A549 (cell line): ENCODE measurements around the gene NFE2L3. TPM values are rescaled to one million over a fixed set of nuclear protein-coding genes. Genes with fewer than 3 reads are reported as not detected.

Experiments
- ATAC-seq, 2 experiments: fragments of 200-7000 bp in 1 of 2; fragments of >200 bp in 1 of 2; cut with Nextera tagmentation in 1 of 2; cut with Tn5 transposase in 1 of 2; 3 replicates each; pipeline versions ENCODE4 v1.8.0 to v1.9.1; 2018 to 2020; ENCODE audit warnings: mild to moderate bottlenecking in 1 of 2, moderate library complexity in 1 of 2
- CTCF ChIA-PET: fragments of 300-600 bp; sonication (Branson Sonifier 250); formaldehyde crosslinking; extraction: SDS; loops from one replicate; lab custom pipeline; 2021; ENCODE audit warnings: antibody characterized with exemption, inconsistent platforms; lab: Yijun Ruan, JAX
- POLR2A ChIA-PET: fragments of 350-600 bp; formaldehyde crosslinking; extraction: SDS; loops from one replicate; lab custom pipeline; 2021; ENCODE audit warnings: antibody characterized with exemption, inconsistent platforms; lab: Yijun Ruan, JAX
- DNase-seq, 2 experiments: peaks; one replicate each; pipeline versions ENCODE4 v3.0.0 to v3.0.0-alpha.2; 2011 to 2016; ENCODE audit warnings: low read depth in 1 of 2, low spot score in 1 of 2
- FAIRE-seq: peaks from 2 replicates; lab custom pipeline; 2011; peaks lifted over from hg19 to GRCh38; lab: Jason Lieb, UNC
- H3K27ac ChIP-seq, 2 experiments: fragments of >200 bp; sonication (Bioruptor Twin); formaldehyde crosslinking; 3 replicates each; pipeline ENCODE4 v1.5.1; 2016 to 2017
- H3K4me1 ChIP-seq: fragments of >200 bp; sonication (Bioruptor Twin); formaldehyde crosslinking; 3 replicates; pipeline ENCODE4 v1.6.1; 2016
- H3K4me2 ChIP-seq: fragments of >200 bp; sonication (Bioruptor Twin); formaldehyde crosslinking; 3 replicates; pipeline ENCODE4 v1.6.1; 2016
- H3K4me3 ChIP-seq: fragments of >200 bp; sonication (Bioruptor Twin); formaldehyde crosslinking; 3 replicates; pipeline ENCODE4 v1.5.1; 2016
- H3K9me3 ChIP-seq: fragments of >200 bp; sonication (Bioruptor Twin); formaldehyde crosslinking; 3 replicates; pipeline ENCODE4 v1.6.1; 2016
- CEBPB ChIP-seq, 2 experiments: fragments of >200 bp in 1 of 2; sonication (Bioruptor Twin) in 1 of 2; formaldehyde crosslinking in 1 of 2; IDR thresholded peaks; 2 replicates each; pipeline ENCODE4 v1.6.1; 2012 to 2016
- E2F6 ChIP-seq: IDR thresholded peaks from 2 replicates; pipeline ENCODE4 v1.6.1; 2012; ENCODE audit warnings: low read depth, borderline replicate concordance
- EHMT2 ChIP-seq: fragments of 200-600 bp; sonication (generic); IDR thresholded peaks from 2 replicates; pipeline ENCODE4 v1.6.1; 2016; ENCODE audit warnings: antibody characterized with exemption, low read depth, mild to moderate bottlenecking, moderate library complexity
- ELK1 ChIP-seq: fragments of 150-350 bp; IDR thresholded peaks from 2 replicates; pipeline ENCODE4 v1.6.1; 2014; ENCODE audit warnings: low read depth, mild to moderate bottlenecking, low read length
- FOSB ChIP-seq: fragments of 250-450 bp; sonication (Bioruptor Pico); IDR thresholded peaks from 2 replicates; pipeline ENCODE4 v1.5.0; 2020; ENCODE audit warnings: mild to moderate bottlenecking, moderate library complexity
- GATA3 ChIP-seq: IDR thresholded peaks from 2 replicates; pipeline ENCODE4 v1.6.1; 2012; ENCODE audit warnings: borderline replicate concordance
- HMGXB4 ChIP-seq: fragments of 250-450 bp; sonication (Bioruptor Pico); IDR thresholded peaks from 2 replicates; pipeline ENCODE4 v1.5.0; 2021; ENCODE audit warnings: mild to moderate bottlenecking, moderate library complexity, borderline replicate concordance
- HOXA7 ChIP-seq: fragments of 250-450 bp; sonication (Bioruptor Pico); IDR thresholded peaks from 2 replicates; pipeline ENCODE4 v1.5.0; 2020; ENCODE audit warnings: mild to moderate bottlenecking, moderate library complexity
- HOXB13 ChIP-seq: fragments of 250-450 bp; sonication (Bioruptor Pico); IDR thresholded peaks from 2 replicates; pipeline ENCODE4 v1.5.0; 2020; ENCODE audit warnings: low read depth, mild to moderate bottlenecking, moderate library complexity
- JUN ChIP-seq, 2 experiments: fragments of >200 bp; sonication (Bioruptor Twin); formaldehyde crosslinking; IDR thresholded peaks; 2 replicates in 1 of 2; 3 replicates in 1 of 2; pipeline ENCODE4 v1.6.1; 2016 to 2017
- KDM5A ChIP-seq: fragments of 200-600 bp; sonication (generic); IDR thresholded peaks from 2 replicates; pipeline ENCODE4 v1.6.1; 2016; ENCODE audit warnings: antibody characterized with exemption, mild to moderate bottlenecking
- MAFK ChIP-seq: fragments of 450-650 bp; IDR thresholded peaks from 2 replicates; pipeline ENCODE4 v1.6.1; 2014; ENCODE audit not compliant: partially characterized antibody
- MAX ChIP-seq: IDR thresholded peaks from 2 replicates; pipeline ENCODE4 v1.6.1; 2012
- NFE2L2 ChIP-seq: fragments of 150-350 bp; conservative IDR thresholded peaks from 2 replicates; pipeline ENCODE4 v1.6.1; 2014; ENCODE audit warnings: low read length
- NPAS2 ChIP-seq: fragments of 250-450 bp; sonication (Bioruptor Pico); IDR thresholded peaks from 2 replicates; pipeline ENCODE4 v1.8.0; 2022; ENCODE audit warnings: mild to moderate bottlenecking, moderate library complexity, borderline replicate concordance
- NR3C1 ChIP-seq: fragments of >200 bp; sonication (Bioruptor Twin); formaldehyde crosslinking; IDR thresholded peaks from 3 replicates; pipeline ENCODE4 v1.6.1; 2017
- PBX3 ChIP-seq: IDR thresholded peaks from 2 replicates; pipeline ENCODE4 v1.6.1; 2012
- RAD21 ChIP-seq, 2 experiments: fragments of >200 bp in 1 of 2; sonication (Bioruptor Twin) in 1 of 2; formaldehyde crosslinking in 1 of 2; IDR thresholded peaks in 1 of 2; conservative IDR thresholded peaks in 1 of 2; 2 replicates in 1 of 2; 3 replicates in 1 of 2; pipeline ENCODE4 v1.6.1; 2012 to 2018; ENCODE audit warnings: inconsistent platforms in 1 of 2
- RARB ChIP-seq: fragments of 250-450 bp; sonication (Bioruptor Pico); IDR thresholded peaks from 2 replicates; pipeline ENCODE4 v1.8.0; 2021; ENCODE audit warnings: mild to moderate bottlenecking, moderate library complexity
- TP53 ChIP-seq: fragments of 250-450 bp; sonication (Bioruptor Pico); IDR thresholded peaks from 2 replicates; pipeline ENCODE4 v1.5.0; 2021; ENCODE audit warnings: mild to moderate bottlenecking, moderate library complexity
- USF2 ChIP-seq: fragments of 450-650 bp; IDR thresholded peaks from 2 replicates; pipeline ENCODE4 v1.6.1; 2014; ENCODE audit warnings: antibody characterized with exemption
- ZFP36 ChIP-seq: fragments of 450-650 bp; IDR thresholded peaks from 2 replicates; pipeline ENCODE4 v1.6.1; 2014; ENCODE audit warnings: borderline replicate concordance; ENCODE audit not compliant: partially characterized antibody
- WGBS: methylation state at CpG from one replicate; pipeline ENCODE4 v1.1.6; 2017; ENCODE audit errors: missing lambda C conversion rate; 5-methylcytosine and 5-hydroxymethylcytosine counted together
- polyA plus RNA-seq, 4 experiments: library from polyadenylated mRNA; depleted of rRNA in 3 of 4; stranded (reverse); fragments of >200 nt; fragmentation: RNase III in 1 of 4; extraction: RNeasy Plus Mini Kit Qiagen cat#74134 plus additional on column Dnase treatment in 1 of 4; gene quantifications; 2 replicates in 3 of 4; 3 replicates in 1 of 4; pipeline ENCODE4 v1.2.3, GENCODE V29; 2011 to 2017

The NFE2L3 gene
- polyA plus RNA-seq, 2 of the 4 experiments (the other 2 are of a cell fraction), result 4.9 to 11.4 TPM

- Histone ChIP-seq H3K4me3 (no peak overlapping the region), H3K4me1 (peaks cover 59% of the 10 kb centered on the region), H3K27ac (peak overlapping the region; percentile 34 to 59; a peak in 4 of 6 replicates), H3K9me3 (no peaks in the 10 kb centered on the region), H3K4me2 (no peak overlapping the region)
- TF ChIP-seq RAD21 (conservative IDR thresholded peaks at IDR 0.05 in 1 of 2, IDR thresholded peaks at IDR 0.05 in 1 of 2) (no peak), ELK1 (no peak), HOXB13 (CRISPR knock-in tag) (no peak), ZFP36 (no peak), GATA3 (peak; percentile 25; the same call in 1 of the 2 replicates), JUN (IDR thresholded peaks at IDR 0.05) (peak in 1 of 2 experiments; percentile 38; a peak in 1 of 5 replicates), CEBPB (IDR thresholded peaks at IDR 0.05) (0 out of 4 replicates have a peak, but pooled peaks of 1 of the 2 experiments have one; percentile 27)
- ATAC-seq (peak in 1 of 2 experiments; percentile 10; a peak in 3 of 6 replicates), DNase-seq (no peak), FAIRE-seq (no peak)
- WGBS, result 67% methylated on average over 8 of the region's 8 CpGs
- ChIA-PET POLR2A (interaction anchor here (0.7 to 1.6 kb wide), 3 partner anchors 9 to 31 kb away, joined by 4 to 6 read pairs (median 6); partner anchors contain the start of gene NFE2L3), CTCF (interaction anchor here (1.4 to 5.4 kb wide), 3 partner anchors 16 to 92 kb away, joined by 3 to 39 read pairs (median 5); no protein-coding TSS in a partner anchor)
Measured at GRCh38 chr7:26182706-26183105, 30.7 kb downstream of the NFE2L3 start.

- FAIRE-seq, result no peak
- DNase-seq, result no peak
- peak in 1 of 2 experiments; percentile 1; a peak in 1 of 6 replicates for ATAC-seq
- WGBS, result 32% methylated on average over 4 of the region's 4 CpGs
- Histone ChIP-seq H3K9me3 (no peaks in the 10 kb centered on the region), H3K4me2 (peak overlapping the region; percentile 33), H3K4me3 (no peak overlapping the region), H3K4me1 (peaks cover 69% of the 10 kb centered on the region), H3K27ac (peak overlapping the region; percentile 34 to 59; a peak in 5 of 6 replicates)
- ChIA-PET POLR2A (interaction anchor here (0.7 to 1.6 kb wide), 3 partner anchors 8 to 32 kb away, joined by 4 to 6 read pairs (median 6); partner anchors contain the start of gene NFE2L3), CTCF (interaction anchor here (1.4 to 5.4 kb wide), 3 partner anchors 15 to 93 kb away, joined by 3 to 39 read pairs (median 5); no protein-coding TSS in a partner anchor)
- TF ChIP-seq TP53 (CRISPR knock-in tag) (no peak), USF2 (no peak), NFE2L2 (peak; percentile 51), ELK1 (no peak), NPAS2 (CRISPR knock-in tag) (no peak), HOXA7 (CRISPR knock-in tag) (no peak), EHMT2 (no peak), NR3C1 (no peak), CEBPB (IDR thresholded peaks at IDR 0.05) (no peak), FOSB (no peak), HMGXB4 (CRISPR knock-in tag) (no peak), E2F6 (no peak), PBX3 (no peak), MAFK (peak; percentile 87), RARB (0 out of 2 replicates have a peak, but pooled peaks have one; percentile 53), ZFP36 (no peak), MAX (no peak), KDM5A (no peak)
Measured at GRCh38 chr7:26183545-26184280, 31.7 kb downstream of the NFE2L3 start.
